ENCODE data around the gene TNS1. TPM values are rescaled to one million over a fixed set of nuclear protein-coding genes. Genes with fewer than 3 reads are reported as not detected.

The TNS1 gene
- total and polyA plus RNA-seq, 9 of the 15 experiments (the other 6 are each of a cell fraction or from before 2014, with no cell fraction given) = 0.13 to 2.7 (median 0.77) TPM

- Histone ChIP-seq H3K9ac (ENCODE audit: insufficient read depth in 1 of 2, low read depth in 2 of 2, low read length in 2 of 2) (no peak overlapping the region), H3K9me3 (replicated peaks; ENCODE audit: control insufficient read depth, insufficient read depth, low read depth, low read length) (no peaks in the 10 kb centered on the region), H2AFZ (ENCODE audit: low read depth, low read length) (no peak overlapping the region), H3K4me2 (ENCODE audit: insufficient read depth, low read length) (no peak overlapping the region), H3K79me2 (ENCODE audit: control insufficient read depth, insufficient read depth, low read length) (no peaks in the 10 kb centered on the region), H3K4me3 (no peak overlapping the region), H3K4me1 (replicated peaks in 1 of 2; ENCODE audit: control insufficient read depth in 2 of 2, insufficient read depth in 2 of 2, low read length in 2 of 2) (no peaks in the 10 kb centered on the region), H3K36me3 (ENCODE audit: control insufficient read depth, insufficient read depth, low read length) (no peaks in the 10 kb centered on the region), H4K20me1 (replicated peaks; ENCODE audit: control insufficient read depth, insufficient read depth, low read length) (no peaks in the 10 kb centered on the region), H3K9me1 (ENCODE audit: control insufficient read depth, insufficient read depth, low read length) (no peaks in the 10 kb centered on the region), H3K27ac (ENCODE audit: extremely low read depth, low read depth, low read length) (no peak overlapping the region), H3K27me3 (ENCODE audit: control insufficient read depth in 2 of 2, insufficient read depth in 2 of 2, low read length in 2 of 2) (peaks cover 0 to 10% of the 10 kb centered on the region in 2 experiments; a peak in 1 of 5 replicates)
- POLR2A ChIA-PET = no interaction called here
- no TSS peak for BruUV-seq (replicated peaks)
- CTCF ChIA-PET (ENCODE audit: low intra/inter-chr PET ratio) = no interaction called here
- WGBS (ENCODE audit: insufficient coverage, low coverage, missing lambda C conversion rate) = 3% methylated on average over 6 of the region's 6 CpGs
- intact Hi-C loops (cut with micrococcal nuclease) (no loop called here), in situ Hi-C loops (cut with MboI) (no loop called here)
- DNase-seq (ENCODE audit: extremely low read depth in 1 of 4, low spot score in 3 of 4) (no peak), ATAC-seq (no peak), FAIRE-seq (no peak)
- TF ChIP-seq ZFP30 (CRISPR knock-in tag; IDR thresholded peaks at IDR 0.05; ENCODE audit: borderline replicate concordance) (no peak), ZNF699 (CRISPR knock-in tag; IDR thresholded peaks at IDR 0.05; ENCODE audit: insufficient replicate concordance) (no peak), ZNF512 (tag; IDR thresholded peaks at IDR 0.05) (no peak), ZBTB49 (CRISPR knock-in tag; IDR thresholded peaks at IDR 0.05; ENCODE audit: borderline replicate concordance) (no peak), SFPQ (IDR thresholded peaks at IDR 0.05; ENCODE audit: low read depth, low read length) (no peak), ZBTB1 (CRISPR knock-in tag; IDR thresholded peaks at IDR 0.05; ENCODE audit: borderline replicate concordance, low read depth) (no peak), UBTF (IDR thresholded peaks at IDR 0.05; ENCODE audit: borderline replicate concordance in 1 of 2, low read depth in 2 of 2, low read length in 2 of 2) (no peak), TCF7 (IDR thresholded peaks at IDR 0.05; ENCODE audit: borderline replicate concordance) (no peak), ARID3A (IDR thresholded peaks at IDR 0.05; ENCODE audit: borderline replicate concordance, low read depth, low read length) (no peak)
These were observed 24.8 kb upstream of the TNS1 start for GRCh38 chr2:218027426-218028188.

Measured in K562 (cell line).